GM18873 (cell line): ENCODE measurements around the gene UBE3D.
"Not testable (repeated sequence)": the region's sequence is repeated elsewhere in the genome, so short reads cannot be mapped to it uniquely, and the experiment has no call there.

Experiments used
- ATAC-seq: cut with Tn5 transposase; IDR thresholded peaks from one replicate; pipeline ENCODE4 v1.9.1; 2021; ENCODE audit warnings: mild to moderate bottlenecking, moderate library complexity, moderate number of reproducible peaks; ENCODE audit not compliant: unreplicated experiment, low FRiP score

The UBE3D gene

DNA sequence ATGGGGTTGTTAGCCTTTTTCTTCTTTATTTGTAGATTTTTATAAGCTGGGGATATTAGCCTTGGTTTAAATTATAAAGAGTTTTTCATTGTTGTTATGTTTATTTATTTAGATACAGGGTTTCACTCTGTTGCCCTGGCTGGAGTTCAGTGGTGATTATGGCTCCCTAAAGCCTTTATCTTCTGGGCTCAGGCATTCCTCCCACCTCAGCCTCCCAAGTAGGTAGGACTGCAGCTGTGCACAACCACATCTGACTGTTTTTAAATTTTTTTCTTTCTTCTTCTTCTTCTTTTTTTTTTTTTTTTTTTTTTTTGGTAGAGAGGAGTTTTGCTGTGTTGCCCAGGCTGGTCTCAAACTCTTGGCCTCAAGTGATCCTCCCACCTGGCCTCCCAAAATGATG lies 80.9 kb downstream of the UBE3D start:
- ATAC-seq: no peak

DNA sequence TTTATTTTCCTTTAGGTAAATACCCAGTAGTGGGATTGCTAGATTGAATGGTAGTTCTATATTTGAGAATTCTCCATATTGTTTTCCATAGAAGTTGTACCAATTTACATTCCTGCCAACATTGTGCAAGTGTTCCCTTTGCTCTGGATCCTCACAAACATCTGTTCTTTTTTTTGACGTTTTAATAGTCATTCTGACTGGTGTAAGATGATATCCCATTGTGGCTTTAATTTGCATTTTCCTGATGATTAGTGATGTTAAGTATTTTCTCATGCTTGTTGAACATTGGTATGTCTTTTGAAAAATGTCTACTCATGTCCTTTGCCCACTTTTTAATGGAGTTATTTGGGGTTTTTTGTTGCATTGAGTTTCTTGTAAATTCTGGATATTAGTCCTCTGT lies 85.6 kb downstream of the UBE3D start:
- no peak for ATAC-seq

DNA sequence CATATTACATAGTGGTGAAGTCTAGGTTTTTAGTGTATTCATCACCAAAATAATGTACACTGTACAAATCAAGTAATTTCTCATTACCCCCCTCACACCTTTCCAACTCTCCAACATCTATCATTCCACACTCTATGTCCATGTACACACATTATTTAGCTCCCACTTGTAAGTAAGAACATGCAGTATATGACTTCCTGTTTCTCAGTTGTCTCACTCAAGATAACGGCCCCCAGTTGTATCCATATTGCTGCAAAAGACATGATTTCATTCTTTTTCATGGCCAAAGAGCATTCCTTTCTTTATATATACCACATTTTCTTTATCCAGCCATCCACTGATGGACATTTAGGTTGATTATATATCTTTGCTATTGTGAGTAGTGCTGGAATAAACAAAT lies 86.0 kb downstream of the UBE3D start:
- ATAC-seq: no peak

DNA sequence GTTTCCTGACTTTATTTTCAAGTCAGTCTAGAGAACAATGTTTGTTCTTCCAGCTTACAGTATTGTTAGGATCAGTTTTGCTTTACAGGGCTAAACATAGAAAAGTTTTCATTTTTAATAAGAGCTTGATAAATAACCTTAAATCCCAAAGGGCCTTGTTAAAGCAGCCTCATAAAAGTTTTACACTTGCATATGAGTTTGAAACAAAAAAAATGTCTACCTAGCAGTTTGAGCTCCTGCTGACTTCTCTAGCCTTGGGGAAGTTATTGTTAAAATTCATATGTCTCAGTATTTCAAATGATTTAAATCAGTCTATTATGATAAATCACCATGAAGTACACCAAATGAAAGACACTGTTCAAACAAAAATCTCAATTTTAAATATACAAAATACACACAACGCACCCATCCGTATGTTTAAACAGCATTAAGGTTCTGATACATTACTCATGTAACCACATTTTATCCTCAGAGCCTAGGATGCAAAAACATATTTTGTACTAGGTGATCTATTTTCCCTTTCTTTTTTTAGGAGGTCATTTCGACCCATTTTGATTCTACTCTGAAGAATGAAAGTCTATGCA lies 87.2 kb downstream of the UBE3D start:
- ATAC-seq: no peak

DNA sequence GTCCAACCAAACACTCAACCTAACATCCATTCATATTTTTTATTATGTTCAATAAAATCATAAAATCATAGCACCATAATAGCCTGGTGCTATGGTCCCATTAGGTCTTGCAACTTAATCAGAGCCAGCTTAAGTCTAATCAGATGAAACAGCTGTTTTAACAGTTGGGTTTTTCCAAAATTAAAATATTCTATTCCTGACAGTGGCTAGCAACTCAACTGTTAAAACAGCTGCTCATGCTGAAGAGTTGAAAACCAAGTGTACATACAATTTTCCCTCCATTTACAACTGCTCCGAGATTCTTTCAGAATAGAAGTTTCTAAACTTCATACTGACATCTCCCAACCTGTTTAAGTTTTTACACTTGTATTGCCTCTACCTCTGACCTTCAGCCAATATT lies 89.5 kb downstream of the UBE3D start:
- no peak for ATAC-seq

DNA sequence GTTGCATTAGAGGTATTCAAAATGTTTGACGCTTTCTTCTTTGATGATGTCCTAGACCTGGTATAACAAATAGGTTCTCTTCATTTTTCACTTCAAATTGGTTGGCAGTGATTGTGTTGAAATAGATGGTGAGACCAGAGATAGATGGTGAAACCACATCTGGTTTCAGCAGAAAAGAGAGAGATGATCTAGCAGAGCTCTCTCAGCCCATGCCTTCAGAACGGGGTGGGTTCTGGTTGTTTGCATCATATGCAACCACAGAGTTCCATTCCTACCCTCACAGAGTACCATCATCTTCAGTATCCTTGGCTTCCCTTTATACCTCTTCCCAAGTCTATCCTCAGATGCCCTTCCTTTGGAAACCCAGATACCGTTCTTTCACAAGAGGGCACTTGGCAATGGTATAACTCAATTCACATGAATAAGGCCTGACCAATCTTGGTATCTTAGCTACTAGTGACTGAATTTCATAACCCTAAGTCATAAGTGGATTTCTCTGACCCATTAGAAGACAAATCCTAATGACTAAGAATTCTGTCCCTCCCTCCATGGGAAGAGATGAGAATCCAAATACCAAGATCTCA lies 93.7 kb downstream of the UBE3D start:
- no peak for ATAC-seq

DNA sequence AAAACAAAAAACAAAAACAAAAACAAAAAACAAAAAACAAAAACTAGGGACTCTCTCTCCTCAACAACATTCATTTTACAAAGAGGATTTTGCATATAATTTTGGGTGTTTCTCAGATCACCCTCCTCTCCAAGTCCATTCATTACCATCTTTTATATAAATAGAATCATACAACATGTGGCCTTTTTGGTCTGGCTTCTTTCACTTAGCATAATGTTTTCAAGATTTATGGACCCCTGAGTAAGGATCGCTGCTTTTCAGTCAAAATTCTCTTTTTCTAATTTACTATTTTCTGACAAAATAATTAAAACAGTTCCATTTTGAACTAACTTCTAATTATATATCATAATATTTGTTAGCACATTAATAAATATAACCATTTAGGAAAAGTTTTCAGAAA lies 94.8 kb downstream of the UBE3D start:
- no peak for ATAC-seq

DNA sequence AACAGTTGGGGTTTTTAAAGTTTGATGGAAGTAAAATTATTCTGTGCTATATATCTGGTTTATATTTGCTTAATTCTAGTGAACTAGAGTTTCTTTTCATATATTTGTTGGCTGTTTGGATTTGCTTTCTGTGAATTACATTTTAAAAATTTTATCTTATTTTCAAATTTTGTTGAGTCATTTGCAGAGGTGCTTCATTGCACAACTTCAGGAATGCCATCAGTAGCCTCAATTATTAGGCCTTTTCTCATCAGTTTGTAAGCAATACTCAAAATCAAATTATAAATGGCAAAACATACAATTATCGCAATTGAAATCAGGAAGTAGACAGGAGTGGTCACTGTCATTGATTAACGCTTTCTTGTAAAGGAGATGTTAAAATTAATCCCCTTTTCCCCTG lies 96.9 kb downstream of the UBE3D start:
- no peak for ATAC-seq

DNA sequence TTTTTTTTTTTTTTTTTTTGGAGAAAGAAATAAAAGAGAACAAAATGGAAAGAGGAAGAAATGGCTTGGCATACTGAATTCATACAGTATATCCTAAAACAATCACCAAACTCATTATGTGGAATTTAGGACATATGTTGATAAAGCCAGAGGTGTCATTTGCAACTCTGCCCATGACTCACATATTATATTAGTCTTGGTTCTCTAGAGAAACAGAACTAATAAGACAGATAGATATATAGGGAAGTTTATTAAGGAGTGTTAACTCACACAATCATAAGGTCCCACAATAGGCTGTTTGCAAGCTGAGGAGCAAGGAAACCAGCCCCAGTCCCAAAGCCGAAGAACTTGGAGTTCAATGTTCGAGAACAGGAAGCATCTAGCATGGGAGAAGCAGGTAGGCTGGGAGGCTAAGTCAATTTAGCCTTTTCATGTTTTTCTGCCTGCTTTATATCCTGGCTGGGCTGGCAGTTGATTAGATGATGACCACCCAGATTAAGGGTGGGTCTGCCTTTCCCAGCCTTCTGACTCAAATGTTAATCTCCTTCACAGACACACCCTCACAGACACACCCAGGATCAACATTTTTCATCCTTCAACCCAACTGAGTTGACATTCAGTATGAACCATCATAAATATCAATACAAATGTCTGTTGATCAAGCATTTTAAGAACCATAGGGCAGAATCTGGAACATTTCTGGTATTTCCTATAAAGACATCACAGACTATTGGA lies 102.3 kb downstream of the UBE3D start:
- ATAC-seq: no peak

DNA sequence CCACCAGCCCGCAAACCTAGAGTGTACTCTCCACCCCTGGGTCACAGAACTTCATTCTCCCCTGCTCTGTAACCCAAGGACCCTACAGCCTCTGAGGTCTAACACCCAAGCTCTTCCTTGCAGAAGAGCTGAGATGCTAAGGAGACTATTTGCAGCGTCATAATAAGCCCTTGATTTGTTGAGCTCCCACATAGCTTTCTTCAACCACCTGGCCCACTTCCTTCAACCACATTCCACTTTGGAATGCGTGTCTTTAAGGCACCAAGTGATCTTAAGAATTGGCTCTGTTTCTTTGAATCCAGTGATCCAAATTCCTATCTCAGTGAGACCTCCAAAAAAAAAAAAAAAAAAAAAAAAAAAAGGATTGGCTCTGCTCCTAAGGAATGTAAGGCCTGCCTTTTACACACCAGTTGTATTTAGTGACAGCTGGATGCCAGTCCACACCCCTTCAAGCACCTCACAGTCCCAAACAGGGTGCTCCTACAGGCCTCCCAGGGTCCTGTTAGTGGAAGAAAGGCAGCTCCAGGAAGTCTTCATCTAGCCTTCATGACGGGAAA lies 106.2 kb downstream of the UBE3D start:
- no peak for ATAC-seq

DNA sequence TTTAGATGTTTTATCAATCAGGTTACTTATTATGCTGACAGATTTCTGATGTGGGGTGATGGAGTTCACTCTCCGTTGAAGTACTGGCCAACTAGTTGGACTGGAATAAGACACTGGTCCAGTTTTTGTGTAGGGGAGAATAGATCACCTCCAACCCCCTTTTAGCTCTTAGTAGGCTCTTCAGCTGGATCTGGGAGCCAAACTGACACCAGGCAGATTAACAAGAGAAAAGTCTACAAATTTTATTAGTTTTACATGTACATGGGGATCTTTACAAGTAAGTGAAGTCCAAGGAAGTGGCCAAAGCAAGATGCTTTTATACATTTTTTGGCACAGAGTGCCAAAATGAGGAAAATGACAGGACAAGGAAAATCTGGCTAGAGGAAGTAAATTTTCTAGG lies 107.1 kb downstream of the UBE3D start:
- ATAC-seq: no peak

DNA sequence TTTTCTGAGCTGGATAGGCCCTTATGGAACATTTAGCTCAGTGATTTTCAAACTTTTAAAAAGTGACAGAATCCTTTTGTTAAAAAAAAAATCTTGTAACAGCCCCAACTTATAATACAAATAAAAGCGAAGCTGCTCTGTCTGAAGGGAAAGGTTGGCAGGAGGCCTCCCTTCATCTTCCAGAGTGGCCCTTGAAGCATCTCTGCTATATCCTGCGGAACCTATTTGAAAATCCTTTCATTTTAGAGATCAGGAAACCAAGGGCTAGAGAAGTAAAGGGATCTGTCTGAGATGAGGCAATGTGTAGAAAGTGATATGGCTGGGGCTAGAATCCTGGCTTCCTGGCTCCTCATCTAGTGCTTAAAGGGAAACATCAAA lies 107.8 kb downstream of the UBE3D start:
- ATAC-seq: no peak

DNA sequence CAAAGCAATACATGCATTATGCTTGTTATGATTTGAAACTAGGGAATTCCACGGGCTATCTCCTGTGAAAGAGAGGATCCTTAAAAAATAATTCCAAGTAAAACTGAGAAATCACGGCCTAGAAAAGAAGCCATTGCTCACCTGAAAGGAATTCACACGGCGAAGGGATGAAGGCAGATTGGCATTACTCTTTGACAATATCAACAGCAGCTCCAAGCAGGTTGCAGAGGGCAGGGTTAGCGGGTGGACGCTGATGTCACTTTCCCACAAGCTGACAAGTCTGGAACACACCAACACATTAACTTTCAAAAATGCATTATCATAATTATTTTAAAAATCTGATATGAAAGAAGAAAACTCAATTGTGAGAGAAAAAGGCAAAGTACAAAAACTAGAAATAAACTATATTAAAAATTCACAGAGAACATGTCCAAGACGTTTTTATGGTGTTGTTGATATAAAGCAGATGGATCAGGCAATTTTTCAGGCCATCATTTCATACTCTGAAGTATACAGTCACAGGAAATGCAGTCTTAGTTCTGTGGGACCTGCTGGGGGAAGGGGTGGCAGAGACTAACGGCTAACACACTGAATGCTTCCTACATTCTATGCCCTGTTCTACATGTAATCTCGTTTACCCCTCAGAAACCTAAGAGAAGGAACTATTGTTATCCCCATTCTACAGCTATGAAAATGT lies 108.3 kb downstream of the UBE3D start:
- no peak for ATAC-seq

DNA sequence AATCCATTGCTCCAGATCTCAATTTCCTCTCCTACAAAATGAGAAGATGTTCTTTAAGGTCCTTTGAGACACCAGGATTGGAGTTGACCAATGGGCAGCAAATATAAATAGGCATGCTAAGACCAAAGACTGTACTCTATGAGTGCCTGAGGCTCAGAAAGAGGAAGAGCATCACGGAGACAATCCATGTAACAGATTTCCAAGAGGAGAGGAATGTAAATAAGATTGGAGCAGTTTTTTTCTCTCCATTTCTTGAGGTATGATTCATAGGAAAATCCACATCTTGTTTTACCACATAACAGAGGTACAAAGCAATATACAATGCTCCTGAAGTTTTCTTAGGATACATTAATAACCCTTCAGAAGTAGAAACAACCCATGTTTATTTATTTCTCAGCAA lies 109.8 kb downstream of the UBE3D start:
- no peak for ATAC-seq

DNA sequence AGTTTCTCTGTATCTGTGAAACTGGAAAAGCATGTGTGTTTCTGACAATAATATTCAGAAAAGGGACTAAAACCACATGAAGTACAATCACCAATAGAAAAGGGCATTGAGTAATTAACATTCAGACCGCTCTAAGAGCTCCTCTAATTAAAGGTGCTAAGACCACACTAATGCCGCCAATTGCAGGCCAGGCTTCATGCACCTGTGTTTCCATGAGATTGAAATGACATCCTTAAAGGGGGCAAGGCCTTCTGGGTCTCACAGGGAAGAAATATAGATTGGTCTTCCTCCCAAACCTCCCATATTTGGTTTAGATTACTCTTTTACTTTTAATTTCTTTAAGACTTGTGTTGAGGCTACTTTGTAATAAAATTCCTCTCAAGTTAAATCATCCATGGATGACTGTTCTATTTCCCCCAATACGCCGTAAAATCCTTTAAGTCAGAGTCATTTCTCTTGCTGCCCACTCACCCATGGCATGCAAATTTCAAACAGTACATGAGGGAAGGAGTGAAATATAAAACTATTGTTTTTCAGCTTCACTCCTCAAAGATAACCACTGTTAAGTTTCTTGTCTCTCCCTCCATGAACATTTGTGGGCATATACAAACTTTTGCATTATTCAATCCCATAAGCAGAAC lies 110.6 kb downstream of the UBE3D start:
- ATAC-seq: peak; percentile 68

DNA sequence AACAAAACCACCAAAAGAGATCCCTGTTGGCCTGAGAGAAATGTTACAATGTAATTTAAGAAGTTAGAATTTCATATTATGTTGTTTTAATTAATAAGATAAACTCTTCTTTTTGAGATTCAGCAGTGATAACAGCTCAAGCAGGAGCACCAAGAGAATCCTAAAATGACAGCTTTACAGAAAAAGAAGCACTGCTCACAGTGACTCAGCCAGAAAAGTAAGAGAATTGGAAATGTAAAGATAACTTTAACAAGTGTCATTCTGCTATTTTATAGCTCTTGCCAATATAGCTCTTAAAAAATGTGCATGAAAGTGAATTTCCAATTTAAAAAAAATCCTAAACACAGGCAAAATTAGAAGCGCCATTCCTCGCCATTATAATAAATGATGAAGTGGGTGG lies 111.3 kb downstream of the UBE3D start:
- ATAC-seq: no peak

DNA sequence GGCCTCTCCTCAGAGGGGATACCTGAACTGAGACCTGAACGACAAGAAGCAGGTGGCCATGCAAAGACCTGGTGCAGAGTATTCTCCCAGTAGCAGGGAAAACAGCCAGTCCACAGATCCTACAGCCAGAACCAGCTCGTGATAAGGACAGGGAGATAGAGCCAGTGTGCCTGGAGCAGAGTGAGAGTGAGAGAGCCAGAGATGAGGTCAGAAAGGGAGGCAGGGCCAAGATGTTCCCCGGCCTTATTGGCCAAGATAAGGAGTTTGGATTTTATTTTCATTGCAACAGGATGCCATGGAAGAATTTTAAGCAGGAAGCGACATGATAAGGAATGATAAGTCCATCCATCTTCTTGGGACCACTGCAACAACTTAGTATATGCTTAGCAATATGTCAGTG lies 111.8 kb downstream of the UBE3D start:
- no peak for ATAC-seq

DNA sequence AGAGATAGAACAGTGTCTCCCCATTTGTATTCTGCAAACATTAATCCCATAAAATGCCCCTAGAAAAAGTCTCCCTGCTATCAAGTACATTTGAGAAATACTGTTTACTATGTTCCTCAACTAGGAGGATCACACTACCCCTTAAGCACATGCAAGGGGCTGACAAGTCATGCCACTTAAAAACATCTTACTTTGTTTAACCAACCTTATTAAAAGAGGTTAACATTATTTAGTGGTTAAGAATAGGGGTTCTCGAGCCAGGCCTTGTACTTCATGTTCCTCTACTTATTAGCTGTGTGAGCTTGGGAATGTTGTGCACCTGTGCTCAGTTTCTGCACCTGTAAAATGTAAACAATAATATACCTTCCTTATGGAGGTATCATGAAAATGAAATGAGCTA lies 113.7 kb downstream of the UBE3D start:
- no peak for ATAC-seq

DNA sequence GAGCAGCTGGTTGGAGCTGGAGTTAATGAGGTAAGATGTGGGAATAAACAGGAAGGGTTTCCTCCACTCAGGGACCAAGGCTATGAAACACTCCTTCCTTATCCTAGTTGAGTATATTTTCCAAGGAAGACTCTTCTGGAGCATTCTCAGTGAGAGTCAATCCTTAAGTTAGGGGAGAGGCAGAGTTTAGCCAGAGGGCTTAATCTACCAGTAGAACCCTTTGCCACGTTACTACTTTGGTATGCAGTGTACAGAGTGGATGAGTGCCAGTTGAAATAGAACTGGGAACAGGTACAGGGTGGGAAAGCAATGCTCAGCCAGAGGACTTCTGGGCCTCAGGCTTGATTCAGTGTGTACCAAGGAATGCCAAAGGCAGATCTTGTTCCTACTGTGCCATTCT lies 114.3 kb downstream of the UBE3D start:
- ATAC-seq: no peak

DNA sequence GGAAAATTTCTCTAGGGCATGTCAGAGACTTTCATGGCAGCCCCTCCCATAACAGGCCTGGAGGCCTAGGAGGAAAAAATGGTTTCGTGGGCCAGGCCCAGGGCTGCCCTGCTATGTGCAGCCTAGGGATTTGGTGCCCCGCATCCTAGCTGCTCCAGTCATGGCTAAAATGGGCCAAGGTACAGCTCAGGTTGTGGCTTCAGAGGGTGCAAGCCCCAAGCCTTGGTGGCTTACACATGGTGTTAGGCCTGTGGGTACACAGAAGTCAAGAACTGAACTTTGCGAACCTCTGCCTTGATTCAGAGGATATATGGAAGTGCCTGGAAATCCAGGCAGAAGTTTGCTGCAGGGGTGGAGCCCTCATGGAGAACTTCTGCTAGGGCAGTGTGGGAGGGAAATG lies 134.7 kb downstream of the UBE3D start:
- not testable (repeated sequence) for ATAC-seq
